ENCODE data around the gene ZNF385B.

The ZNF385B gene

DNA sequence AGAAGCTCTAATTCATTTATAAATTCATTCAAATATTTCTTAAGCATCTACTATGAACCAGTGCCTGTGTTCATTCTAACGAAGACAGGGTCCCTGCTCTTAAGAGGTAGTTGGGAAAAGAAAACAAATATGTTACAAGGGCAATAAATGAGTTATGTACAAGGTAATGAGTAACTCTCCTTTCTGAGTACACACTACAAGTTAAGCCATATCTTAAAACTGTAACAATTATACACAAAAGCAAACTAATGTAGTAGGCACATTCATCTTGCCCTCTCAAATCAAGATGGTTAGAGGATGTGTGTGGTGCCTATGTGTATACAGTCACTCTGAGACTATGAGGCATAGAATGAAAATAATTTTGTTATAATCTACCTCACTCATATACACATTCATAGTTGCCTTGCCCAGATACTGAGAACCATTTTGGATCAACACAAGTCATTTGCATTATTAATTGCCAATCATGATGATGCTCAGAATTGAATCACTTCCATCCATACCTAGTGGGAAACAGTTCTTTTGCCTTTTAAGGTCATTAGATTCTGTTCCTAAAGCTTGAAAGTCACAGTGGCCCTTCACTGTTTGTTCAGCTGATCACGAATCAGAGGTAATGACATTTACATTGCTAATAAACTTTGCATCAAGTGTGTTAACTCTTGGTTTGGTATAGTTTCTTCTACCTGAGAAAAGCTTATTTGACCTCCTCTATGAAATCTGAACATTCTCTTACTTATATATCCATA lies 283.1 kb downstream of the ZNF385B start:
- DNase-seq, result no peak

GRCh38 chr2:179574061-179574519 lies 287.3 kb downstream of the ZNF385B start:
- DNase-seq, result no peak

DNA sequence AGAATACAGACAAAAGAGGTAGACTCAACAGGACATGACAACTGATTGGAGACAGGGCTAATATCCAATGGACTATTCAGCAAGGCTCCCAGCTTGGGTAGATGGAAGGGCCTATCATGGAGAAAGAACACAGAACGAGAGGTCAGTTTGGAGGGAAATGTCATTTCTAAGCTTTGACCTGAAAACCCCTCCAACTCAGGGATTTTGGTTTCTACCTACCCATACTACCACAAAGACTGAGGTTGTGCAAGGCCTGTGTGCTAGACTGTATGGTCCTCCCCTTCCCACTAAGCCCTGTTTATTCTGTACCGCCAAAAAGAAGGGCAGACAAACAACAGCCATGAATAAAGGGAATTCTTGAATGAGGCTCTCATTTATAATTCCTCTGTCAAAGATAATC lies 288.9 kb downstream of the ZNF385B start:
- DNase-seq, result no peak

- DNase-seq, result no peak
Measured at GRCh38 chr2:179571721-179572120, 289.7 kb downstream of the ZNF385B start.

DNA sequence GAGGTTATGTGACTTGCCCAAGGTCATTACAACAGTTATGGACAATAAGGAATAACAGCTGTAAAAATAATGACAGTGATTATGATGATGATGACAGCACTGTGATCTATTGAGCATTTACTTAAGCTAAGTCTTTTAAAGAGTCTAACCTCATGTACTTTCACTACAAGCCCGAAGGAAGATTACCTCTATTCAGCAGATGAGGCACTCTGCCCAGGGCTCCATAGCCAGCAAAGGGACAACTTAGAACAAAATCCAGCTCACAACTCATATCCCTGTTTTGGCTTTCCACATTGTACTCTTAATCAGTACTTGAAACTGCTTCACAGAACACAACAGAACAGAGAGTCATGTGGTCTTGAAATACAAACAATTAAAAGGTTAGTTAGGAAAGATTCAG lies 290.2 kb downstream of the ZNF385B start:
- DNase-seq, result no peak

DNA sequence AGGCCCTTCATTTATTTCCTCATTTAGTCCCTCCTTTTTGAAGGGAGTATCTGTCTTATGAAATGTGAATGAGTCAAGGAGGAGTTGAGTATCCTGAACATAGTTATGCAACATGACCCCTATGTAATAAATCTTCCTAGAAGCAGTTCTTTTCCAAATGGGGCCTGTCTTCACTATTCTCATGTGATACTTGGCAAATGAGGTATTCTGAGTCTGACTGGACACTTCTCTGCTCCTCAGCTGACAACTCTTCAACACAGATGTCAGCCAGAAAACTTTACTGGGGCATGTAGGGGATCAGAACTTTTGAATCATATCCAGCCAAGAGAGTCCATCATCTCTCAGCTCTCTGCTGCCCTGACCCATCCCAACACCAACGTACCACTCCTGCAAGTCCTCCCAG lies 291.6 kb downstream of the ZNF385B start:
- DNase-seq, result no peak

DNA sequence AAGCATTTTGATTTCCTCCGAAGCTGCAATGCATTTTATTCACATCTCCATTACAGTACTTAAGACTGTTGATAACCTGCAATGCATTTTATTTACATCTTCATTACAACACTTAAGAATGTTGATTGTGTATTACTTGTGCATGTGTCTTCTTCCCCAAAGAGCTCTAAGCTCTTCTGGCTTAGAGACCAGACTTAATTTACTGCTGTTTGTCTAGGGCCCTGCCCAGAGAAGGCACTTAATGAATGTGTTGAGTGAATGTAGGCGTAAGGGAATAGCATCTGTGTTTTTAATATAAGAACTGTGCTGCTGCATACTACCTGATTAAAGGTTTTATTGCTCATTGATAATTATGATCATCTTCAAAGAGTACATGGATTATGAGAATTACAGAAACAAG lies 295.6 kb downstream of the ZNF385B start:
- DNase-seq, result no peak

DNA sequence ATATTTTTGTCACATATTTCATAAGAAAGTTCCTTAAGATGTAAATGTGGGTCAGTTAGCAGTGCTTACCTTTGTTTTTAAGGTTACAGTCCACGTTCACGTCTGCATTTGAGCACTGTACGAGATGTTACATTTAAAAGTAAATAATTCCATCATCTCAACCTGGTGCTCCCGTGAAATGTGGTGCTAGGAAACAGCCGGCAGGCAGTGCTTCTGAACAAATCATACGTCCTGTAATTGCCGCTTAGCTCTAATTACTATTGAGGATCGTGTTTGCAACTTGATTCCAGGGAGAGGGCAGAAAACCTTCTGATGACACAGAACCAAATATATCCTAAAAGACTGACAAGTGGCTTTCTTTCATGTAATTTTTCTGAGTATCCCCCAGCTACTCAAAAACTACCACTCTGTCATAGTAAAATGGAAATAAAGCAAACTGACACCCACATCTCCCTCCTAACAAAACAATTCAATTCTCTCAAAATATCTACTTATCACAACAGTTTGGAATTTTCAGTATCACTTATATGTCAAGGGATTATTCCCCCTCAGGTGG lies 299.0 kb downstream of the ZNF385B start:
- DNase-seq, result no peak

DNA sequence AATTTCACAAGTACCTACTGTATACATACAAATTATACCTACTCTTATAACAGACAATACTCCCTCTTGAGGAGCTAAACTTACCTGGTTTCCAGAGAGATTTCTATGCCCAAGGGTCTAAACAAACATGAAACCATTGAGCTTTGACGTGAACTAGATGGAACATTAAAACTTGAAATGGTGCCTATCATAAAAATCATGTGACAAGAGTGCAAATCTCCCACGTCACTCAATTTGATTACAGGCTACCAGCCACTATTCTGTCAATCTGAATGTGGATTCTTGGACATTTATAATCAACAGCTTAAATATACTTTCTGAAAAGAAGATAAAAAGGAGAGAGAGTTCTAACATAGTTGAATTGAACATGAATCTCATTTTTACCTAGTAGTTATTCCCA lies 299.7 kb downstream of the ZNF385B start:
- DNase-seq, result no peak

DNA sequence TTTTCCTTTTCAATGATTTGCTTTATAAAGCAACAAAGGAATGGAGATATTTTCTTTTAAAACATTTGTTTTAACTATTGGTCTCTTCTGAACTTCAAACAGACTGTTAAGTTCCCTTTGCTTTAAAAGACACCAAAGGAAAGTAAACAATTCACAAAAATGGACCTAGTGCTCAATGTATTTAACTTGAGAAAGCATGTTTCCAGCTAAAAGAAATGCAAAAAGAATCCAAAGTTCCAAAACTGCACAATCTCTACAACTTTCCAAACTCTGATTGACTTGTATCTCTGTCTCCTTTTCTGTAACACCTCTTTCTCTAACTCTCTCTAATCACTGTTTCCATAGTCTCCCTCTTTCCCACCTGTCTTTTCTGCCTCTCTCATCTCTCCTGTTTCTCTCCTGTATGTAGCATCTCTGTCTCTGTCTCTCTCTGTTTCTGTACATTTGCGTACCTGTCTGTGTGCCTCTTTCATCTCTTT lies 301.1 kb downstream of the ZNF385B start:
- no peak for DNase-seq

DNA sequence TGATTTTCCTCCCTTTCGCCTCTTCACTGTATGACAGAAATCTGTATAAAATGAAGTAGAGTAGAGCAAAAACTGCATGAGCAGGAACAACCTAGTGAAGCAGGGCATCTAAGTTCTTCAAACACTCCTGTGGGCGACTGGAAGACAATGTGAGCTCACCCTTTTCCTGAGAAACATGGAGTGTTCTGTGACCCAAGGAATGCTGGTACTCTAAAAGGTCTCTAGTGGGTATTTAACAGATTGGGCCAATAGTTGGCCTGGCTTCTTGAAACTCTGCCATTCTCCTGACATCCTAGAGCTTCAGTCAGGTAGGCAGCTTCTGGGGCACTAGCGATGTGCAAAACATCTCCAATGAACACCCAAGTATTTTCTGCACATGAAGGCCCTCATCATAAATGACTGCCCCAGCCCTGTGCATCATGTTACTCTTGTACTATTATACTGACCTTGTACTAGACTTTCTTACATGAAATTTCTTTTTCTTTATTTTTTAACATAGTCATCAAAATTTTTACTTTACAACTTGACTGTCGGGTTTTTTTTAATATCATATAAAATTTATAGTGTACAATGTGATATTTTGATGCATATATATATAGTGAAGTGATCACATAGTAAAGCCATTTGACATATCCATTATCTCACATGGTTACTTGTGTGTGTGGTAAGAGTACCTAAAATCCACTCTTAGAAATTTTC lies 302.2 kb downstream of the ZNF385B start:
- DNase-seq, result no peak

DNA sequence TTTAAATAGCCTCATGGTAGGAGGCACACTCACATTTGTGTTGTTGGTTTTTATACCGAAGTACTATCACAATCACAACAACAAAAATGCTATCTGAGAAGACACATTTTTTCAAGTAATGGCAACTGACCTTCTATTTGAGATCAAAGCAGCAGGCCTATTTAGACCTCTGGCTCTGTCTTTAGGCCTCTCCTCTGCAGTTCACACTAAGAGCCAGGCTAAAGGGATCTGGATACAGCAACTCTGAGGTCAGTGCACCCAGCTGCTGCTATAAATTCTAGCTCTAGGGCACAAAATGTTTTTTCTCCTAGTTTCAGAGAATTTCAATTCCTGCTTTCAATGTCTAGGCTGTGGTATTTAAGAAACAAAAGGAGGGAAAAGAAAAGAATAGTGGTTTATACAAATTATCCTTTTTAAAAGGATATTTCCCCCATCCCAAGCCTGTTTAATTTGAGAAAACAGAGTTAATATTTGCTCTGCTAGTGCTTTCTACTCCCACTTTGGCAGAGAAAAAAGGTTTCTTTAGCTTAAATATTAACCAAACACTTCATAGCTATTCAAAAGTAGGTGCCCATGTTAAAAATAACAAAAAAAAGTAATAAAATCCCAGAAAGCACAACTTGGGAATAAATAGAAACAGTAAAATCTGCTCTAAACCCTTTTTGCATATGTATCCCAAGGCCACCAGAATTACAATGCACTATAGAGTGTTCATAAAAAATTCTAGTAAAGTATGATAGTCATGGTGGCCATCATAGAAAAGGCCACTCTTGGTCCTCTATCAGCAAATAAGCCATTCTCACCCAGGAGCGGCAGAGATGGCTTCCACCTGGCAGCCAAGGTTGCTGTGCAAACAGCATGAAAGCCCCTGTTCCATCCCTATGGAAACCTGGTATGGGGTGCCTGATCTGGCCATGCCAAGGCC lies 303.1 kb downstream of the ZNF385B start:
- DNase-seq, result no peak

DNA sequence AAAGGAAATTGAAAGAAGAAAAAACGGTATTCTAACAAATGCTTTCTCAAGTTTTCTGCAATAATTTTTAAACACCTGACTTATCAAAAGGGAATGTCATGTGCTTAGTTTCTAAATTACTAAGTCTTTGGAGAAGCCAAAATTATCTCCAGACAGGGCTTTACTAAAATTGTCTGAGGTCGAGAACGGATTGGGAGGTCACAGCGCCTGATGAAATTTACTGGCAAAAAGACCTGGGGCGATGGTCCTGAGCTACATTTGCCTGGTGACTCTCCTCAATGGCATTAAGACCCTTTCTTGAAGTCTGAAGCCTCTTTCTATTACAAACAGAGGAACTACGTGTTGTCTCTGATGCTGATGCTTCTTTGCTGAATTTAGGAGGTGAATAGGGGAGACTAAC lies 305.0 kb downstream of the ZNF385B start:
- no peak for DNase-seq

DNA sequence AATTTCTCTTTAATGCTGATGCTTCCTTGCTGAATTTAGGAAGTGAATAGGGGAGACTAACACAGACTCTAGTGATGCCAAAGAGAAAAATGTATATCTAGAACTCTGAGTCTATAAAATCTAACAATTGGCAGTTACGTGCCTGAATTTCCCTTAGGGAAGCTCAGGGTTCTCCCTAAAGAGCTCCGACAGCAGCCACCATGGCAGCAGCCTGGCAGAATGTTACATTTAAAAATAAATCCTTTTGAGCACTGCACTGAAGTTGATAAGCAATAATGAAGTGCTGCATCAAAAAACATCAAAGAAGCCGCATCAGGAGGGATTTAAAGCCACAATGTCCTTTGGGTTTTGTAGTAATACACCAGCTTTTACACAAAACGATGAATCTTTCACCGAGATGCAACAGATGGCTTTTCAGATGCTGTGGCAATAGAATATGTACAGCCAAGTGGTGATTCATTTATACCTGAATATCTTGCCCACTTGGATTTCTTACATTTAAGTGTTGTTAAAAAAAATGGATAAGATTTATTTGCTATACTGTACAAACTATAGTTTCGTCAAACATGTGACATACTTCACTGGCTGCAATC lies 305.6 kb downstream of the ZNF385B start:
- no peak for DNase-seq

- no peak for DNase-seq
Measured at GRCh38 chr2:179554639-179555386, 306.6 kb downstream of the ZNF385B start.

- no peak for DNase-seq
Measured at GRCh38 chr2:179553382-179553781, 308.0 kb downstream of the ZNF385B start.

GRCh38 chr2:179551539-179552045 lies 309.8 kb downstream of the ZNF385B start:
- no peak for DNase-seq

DNA sequence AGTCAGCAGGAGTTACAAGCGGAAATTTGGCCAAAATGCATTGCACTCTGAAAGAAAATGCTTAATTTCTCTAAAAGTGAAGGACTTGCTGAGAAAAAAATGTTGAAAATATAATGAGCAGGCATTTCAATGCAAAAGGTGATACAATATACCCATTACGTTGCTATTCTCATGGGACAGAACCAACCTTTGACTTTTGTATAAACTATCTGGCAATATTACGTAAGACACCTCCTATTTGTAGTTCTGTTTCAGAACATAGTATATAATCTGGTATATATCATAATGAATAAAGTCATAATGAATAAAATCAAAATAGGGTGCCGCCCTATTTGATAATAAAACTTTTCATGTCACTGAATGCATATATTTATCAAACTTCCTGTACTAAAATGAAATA lies 310.6 kb downstream of the ZNF385B start:
- no peak for DNase-seq

DNA sequence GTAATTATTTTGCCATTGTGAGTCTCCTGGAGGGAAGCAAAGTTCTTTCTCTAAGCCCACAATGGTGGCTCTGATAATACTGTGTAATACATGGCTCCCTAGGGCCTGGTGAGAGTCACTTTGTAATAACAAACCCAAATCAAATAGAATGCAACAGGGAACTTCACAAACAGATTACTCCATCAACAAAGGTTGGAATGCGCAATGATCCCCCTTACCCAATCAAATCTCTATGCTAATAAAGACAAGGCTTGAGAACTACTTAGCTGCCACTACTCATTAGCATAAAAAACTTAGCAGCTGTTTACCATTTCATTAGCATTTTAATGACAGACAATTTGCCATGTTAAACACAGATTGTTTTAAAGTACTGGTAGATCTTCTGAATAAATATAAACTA lies 311.2 kb downstream of the ZNF385B start:
- no peak for DNase-seq

GRCh38 chr2:179546656-179547055 lies 314.8 kb downstream of the ZNF385B start:
- DNase-seq, result no peak

GRCh38 chr2:179545024-179545423 lies 316.4 kb downstream of the ZNF385B start:
- no peak for DNase-seq

Data from T-helper 2 cell (primary cell).